Body of pancreas (tissue), 4 donors: ENCODE measurements around the gene SP2.

ENCODE experiments used
- POLR2A ChIP-seq, 3 donors: fragments of 450-650 bp; IDR thresholded peaks; one replicate each; pipeline ENCODE4 v1.6.1; 2016; ENCODE audit warnings: antibody characterized with exemption in 3 of 3, mild to moderate bottlenecking in 2 of 3
- TF ChIP-seq, protein P1 (sequence below), 7 experiments: fragments of 450-650 bp in 4 of 7; fragments of 200-600 bp in 3 of 7; sonication (generic) in 3 of 7; IDR thresholded peaks; one replicate each; pipeline ENCODE4 v1.5.1; 2016 to 2019; ENCODE audit warnings: antibody characterized with exemption in 7 of 7

- TF ChIP-seq, protein P1, sequence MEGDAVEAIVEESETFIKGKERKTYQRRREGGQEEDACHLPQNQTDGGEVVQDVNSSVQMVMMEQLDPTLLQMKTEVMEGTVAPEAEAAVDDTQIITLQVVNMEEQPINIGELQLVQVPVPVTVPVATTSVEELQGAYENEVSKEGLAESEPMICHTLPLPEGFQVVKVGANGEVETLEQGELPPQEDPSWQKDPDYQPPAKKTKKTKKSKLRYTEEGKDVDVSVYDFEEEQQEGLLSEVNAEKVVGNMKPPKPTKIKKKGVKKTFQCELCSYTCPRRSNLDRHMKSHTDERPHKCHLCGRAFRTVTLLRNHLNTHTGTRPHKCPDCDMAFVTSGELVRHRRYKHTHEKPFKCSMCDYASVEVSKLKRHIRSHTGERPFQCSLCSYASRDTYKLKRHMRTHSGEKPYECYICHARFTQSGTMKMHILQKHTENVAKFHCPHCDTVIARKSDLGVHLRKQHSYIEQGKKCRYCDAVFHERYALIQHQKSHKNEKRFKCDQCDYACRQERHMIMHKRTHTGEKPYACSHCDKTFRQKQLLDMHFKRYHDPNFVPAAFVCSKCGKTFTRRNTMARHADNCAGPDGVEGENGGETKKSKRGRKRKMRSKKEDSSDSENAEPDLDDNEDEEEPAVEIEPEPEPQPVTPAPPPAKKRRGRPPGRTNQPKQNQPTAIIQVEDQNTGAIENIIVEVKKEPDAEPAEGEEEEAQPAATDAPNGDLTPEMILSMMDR (IDR thresholded peaks at IDR 0.05): no peak
- no peak for TF ChIP-seq POLR2A (IDR thresholded peaks at IDR 0.05)
Observed at GRCh38 chr17:47882695-47883588, 13.1 kb upstream of the SP2 start.
